Measurements from ENCODE around the gene LNP1.

DNA sequence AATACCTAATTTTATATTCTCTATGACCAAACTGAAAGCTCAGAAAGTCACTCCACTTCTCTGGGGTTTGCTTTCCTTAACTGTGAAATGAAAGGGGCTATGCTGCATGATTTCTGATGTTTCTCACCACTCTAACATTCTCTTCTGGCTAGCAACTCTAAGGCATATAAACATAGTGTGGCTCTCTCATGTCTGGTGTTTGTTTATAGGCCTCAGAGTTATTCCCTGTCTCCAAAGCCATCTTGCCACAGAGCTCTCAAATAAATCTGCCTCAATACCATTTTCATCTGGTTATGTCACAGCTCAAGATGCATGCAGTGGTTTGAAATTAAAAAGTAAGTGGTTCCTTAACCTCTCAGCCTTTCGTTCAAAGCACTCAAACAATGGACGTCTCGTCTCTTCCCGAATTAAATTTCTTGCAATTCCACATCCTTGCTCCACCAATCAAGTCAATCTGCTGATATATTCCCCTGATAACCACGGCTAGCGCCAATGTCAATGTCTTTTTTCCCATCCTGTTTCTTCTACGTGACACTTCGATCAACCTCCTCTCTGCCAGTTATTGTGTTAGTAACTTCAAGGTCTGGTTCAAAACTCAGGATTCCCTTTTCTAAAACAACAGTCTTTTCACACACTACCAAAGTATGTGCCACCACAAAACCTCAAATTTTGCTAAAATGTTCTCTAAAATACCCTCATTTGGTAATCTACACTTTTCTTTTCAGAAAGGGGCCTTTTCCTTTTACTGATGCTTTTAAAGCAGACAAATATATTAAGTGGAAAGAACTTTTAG is 16.4 kb upstream of the LNP1 start:
- TF ChIP-seq, protein P1, sequence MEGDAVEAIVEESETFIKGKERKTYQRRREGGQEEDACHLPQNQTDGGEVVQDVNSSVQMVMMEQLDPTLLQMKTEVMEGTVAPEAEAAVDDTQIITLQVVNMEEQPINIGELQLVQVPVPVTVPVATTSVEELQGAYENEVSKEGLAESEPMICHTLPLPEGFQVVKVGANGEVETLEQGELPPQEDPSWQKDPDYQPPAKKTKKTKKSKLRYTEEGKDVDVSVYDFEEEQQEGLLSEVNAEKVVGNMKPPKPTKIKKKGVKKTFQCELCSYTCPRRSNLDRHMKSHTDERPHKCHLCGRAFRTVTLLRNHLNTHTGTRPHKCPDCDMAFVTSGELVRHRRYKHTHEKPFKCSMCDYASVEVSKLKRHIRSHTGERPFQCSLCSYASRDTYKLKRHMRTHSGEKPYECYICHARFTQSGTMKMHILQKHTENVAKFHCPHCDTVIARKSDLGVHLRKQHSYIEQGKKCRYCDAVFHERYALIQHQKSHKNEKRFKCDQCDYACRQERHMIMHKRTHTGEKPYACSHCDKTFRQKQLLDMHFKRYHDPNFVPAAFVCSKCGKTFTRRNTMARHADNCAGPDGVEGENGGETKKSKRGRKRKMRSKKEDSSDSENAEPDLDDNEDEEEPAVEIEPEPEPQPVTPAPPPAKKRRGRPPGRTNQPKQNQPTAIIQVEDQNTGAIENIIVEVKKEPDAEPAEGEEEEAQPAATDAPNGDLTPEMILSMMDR (IDR thresholded peaks at IDR 0.05; ENCODE audit: insufficient read depth, low read depth, low read length) = no peak
- no peak for TF ChIP-seq EZH2 (IDR thresholded peaks at IDR 0.05; ENCODE audit: insufficient read depth, low read length)

All from astrocyte (in vitro differentiated cells and primary cell).